Vein endothelial cell (primary cell): Measurements from ENCODE around the gene SULT1A3. TPM values are rescaled to one million over a fixed set of nuclear protein-coding genes. Genes with fewer than 3 reads are reported as not detected.

Experiments
- small RNA-seq: library from RNA; depleted of rRNA; stranded (forward); fragments of <200 nt; gene quantifications from one replicate; pipeline ENCODE3, GENCODE V24; 2012
- total RNA-seq: library from RNA; depleted of rRNA; stranded (reverse); fragments of >200 nt; gene quantifications from 2 replicates; pipeline ENCODE4 v1.2.3, GENCODE V29; 2012

SULT1A3 gene
- 12.4 and 13.7 TPM in 2 replicates for total RNA-seq

GRCh38 chr16:30199049-30199448 lies at the start of gene SULT1A3:
Gene SULT1A3, plus strand, starts transcription at chr16:30199255. Its CDS starts 1,474 bp downstream, at chr16:30200729.

GRCh38 chr16:30183233-30184095 lies 15.6 kb upstream of the SULT1A3 start, which contains the start of gene CORO1A:
Gene CORO1A, plus strand, starts transcription at chr16:30183602. Its CDS starts 1,608 bp downstream, at chr16:30185210.

GRCh38 chr16:30193615-30194014 lies 5.4 kb upstream of the SULT1A3 start, which contains the start of the genes BOLA2B and SLX1A:
Gene BOLA2B, minus strand, starts transcription at chr16:30193666. Its CDS starts 71 bp downstream, at chr16:30193595.
Gene SLX1A, plus strand, starts transcription at chr16:30193875. Its CDS starts 210 bp downstream, at chr16:30194085.

GRCh38 chr16:30248379-30248778 lies 49.3 kb downstream of the SULT1A3 start, which contains the start of gene NPIPB13:
Gene NPIPB13, minus strand, starts transcription at chr16:30248479. Its CDS starts 2,906 bp downstream, at chr16:30245573.

Small RNAs within 50 kb of the gene (small RNA-seq; reads per million reads assigned to genes)
- not detected for gene AC106782.4

Other genes with a start within 250 kb of the SULT1A3 start
- 74.7 and 91.1 TPM in 2 replicates for gene TMEM219, start 237.2 kb upstream of the SULT1A3 start, total RNA-seq
- 115 and 128 TPM in 2 replicates for gene TAOK2, start 225.4 kb upstream of the SULT1A3 start, total RNA-seq
- gene HIRIP3, start 203.6 kb upstream of the SULT1A3 start, total RNA-seq: 3.9 and 4.4 TPM in 2 replicates
- 30.7 and 57.3 TPM in 2 replicates for gene INO80E, start 203.0 kb upstream of the SULT1A3 start, total RNA-seq
- 0.29 TPM in 1 of 2 replicates, not detected in the other for gene DOC2A, start 188.2 kb upstream of the SULT1A3 start, total RNA-seq
- not detected in 2 replicates for gene C16orf92, start 176.1 kb upstream of the SULT1A3 start, total RNA-seq
- not detected in 2 replicates for gene TLCD3B, start 168.0 kb upstream of the SULT1A3 start, total RNA-seq
- gene ALDOA, start 133.5 kb upstream of the SULT1A3 start, total RNA-seq: 719 and 1,079 TPM in 2 replicates
- 293 and 325 TPM in 2 replicates for gene PPP4C, start 123.3 kb upstream of the SULT1A3 start, total RNA-seq
- gene TBX6, start 107.3 kb upstream of the SULT1A3 start, total RNA-seq: 0.10 and 0.33 TPM in 2 replicates
- 16.8 and 30.4 TPM in 2 replicates for gene YPEL3, start 103.0 kb upstream of the SULT1A3 start, total RNA-seq
- 1.3 and 1.8 TPM in 2 replicates for gene GDPD3, start 85.7 kb upstream of the SULT1A3 start, total RNA-seq
- gene MAPK3, start 76.0 kb upstream of the SULT1A3 start, total RNA-seq: 70.8 and 112 TPM in 2 replicates
- 5.6 and 6.8 TPM in 2 replicates for gene CORO1A, start 15.7 kb upstream of the SULT1A3 start, total RNA-seq
- 96.4 and 190 TPM in 2 replicates for gene BOLA2B, start 5.6 kb upstream of the SULT1A3 start, total RNA-seq
- 31.4 and 50.0 TPM in 2 replicates for gene SLX1A, start 5.4 kb upstream of the SULT1A3 start, total RNA-seq
- gene NPIPB13, start 49.2 kb downstream of the SULT1A3 start, total RNA-seq: 0.96 and 3.6 TPM in 2 replicates
- 40.5 and 43.7 TPM in 2 replicates for gene CD2BP2, start 156.1 kb downstream of the SULT1A3 start, total RNA-seq
- gene TBC1D10B, start 171.2 kb downstream of the SULT1A3 start, total RNA-seq: 45.6 and 48.0 TPM in 2 replicates
- gene MYL11, start 175.5 kb downstream of the SULT1A3 start, total RNA-seq: not detected in 2 replicates
- not detected in 2 replicates for gene SEPTIN1, start 183.3 kb downstream of the SULT1A3 start, total RNA-seq
- gene ZNF48, start 196.2 kb downstream of the SULT1A3 start, total RNA-seq: 18.9 and 30.4 TPM in 2 replicates
- gene ZNF771, start 208.4 kb downstream of the SULT1A3 start, total RNA-seq: 9.3 and 14.7 TPM in 2 replicates
- gene DCTPP1, start 230.8 kb downstream of the SULT1A3 start, total RNA-seq: 39.8 and 51.2 TPM in 2 replicates
- gene SEPHS2, start 246.6 kb downstream of the SULT1A3 start, total RNA-seq: 10.8 and 12.1 TPM in 2 replicates